ENCODE data around the gene CTNNBIP1.
"Not testable (repeated sequence)": the region's sequence is repeated elsewhere in the genome, so short reads cannot be mapped to it uniquely, and the experiment has no call there.

CTNNBIP1 gene

GRCh38 chr1:9805972-9806371 is 104.1 kb downstream of the CTNNBIP1 start:
- POLR2A ChIA-PET; H3K9me3 ChIP-seq (ENCODE audit: control insufficient read depth, insufficient read depth, low read depth, low read length); H3K36me3 ChIP-seq (ENCODE audit: control insufficient read depth in 2 of 2, insufficient read depth in 1 of 2, low read length in 2 of 2); H3K4me3 ChIP-seq (ENCODE audit: low read depth, low read length); H3K27ac ChIP-seq (ENCODE audit: extremely low read depth, low read depth, low read length): not testable (repeated sequence)
- peaks cover 27% of the 10 kb centered on the region for H3K4me1 ChIP-seq (ENCODE audit: control insufficient read depth, insufficient read depth, low read length)
- CTCF ChIA-PET: interaction anchor here (0.6 to 2.3 kb wide), 3 partner anchors 14 to 59 kb away, joined by 3 to 6 read pairs (median 3); no protein-coding TSS in a partner anchor
- TF ChIP-seq ZNF394 (tag by site-specific recombination; IDR thresholded peaks at IDR 0.05; ENCODE audit: borderline replicate concordance): peak; percentile 61; the same call in 1 of the 2 replicates
- TF ChIP-seq OSR2 (tag by site-specific recombination; IDR thresholded peaks at IDR 0.05): 0 out of 2 replicates have a peak, but pooled peaks have one; percentile 40
- TF ChIP-seq REST (tag by site-specific recombination; IDR thresholded peaks at IDR 0.05): peak; percentile 76

GRCh38 chr1:9805006-9805508 is 105.0 kb downstream of the CTNNBIP1 start:
- CTCF ChIA-PET: interaction anchor here (0.6 to 2.3 kb wide), 10 partner anchors 9 to 975 kb away, joined by 3 to 7 read pairs (median 4); no protein-coding TSS in a partner anchor
- no peaks in the 10 kb centered on the region for H3K36me3 ChIP-seq (ENCODE audit: control insufficient read depth in 2 of 2, insufficient read depth in 1 of 2, low read length in 2 of 2)
- peak overlapping the region; percentile 34; the same call in 1 of the 2 replicates for H3K27ac ChIP-seq (ENCODE audit: extremely low read depth, low read depth, low read length)
- no peak overlapping the region for H3K4me3 ChIP-seq (ENCODE audit: low read depth, low read length)
- H3K4me1 ChIP-seq (ENCODE audit: control insufficient read depth, insufficient read depth, low read length): peaks cover 27% of the 10 kb centered on the region
- no peaks in the 10 kb centered on the region for H3K9me3 ChIP-seq (ENCODE audit: control insufficient read depth, insufficient read depth, low read depth, low read length)
- POLR2A ChIA-PET: interaction anchor here (1.4 kb wide), 1 partner anchor 18 kb away, joined by 3 read pairs; no protein-coding TSS in a partner anchor
- TF ChIP-seq PRDM10 (tag by site-specific recombination; IDR thresholded peaks at IDR 0.05) (peak; percentile 53; the same call in 1 of the 2 replicates), GLIS1 (tag by site-specific recombination; IDR thresholded peaks at IDR 0.05) (peak; percentile 70), ZNF223 (tag by site-specific recombination; IDR thresholded peaks at IDR 0.05) (no peak), ZNF544 (tag by site-specific recombination; IDR thresholded peaks at IDR 0.05) (no peak), ZNF624 (tag by site-specific recombination; IDR thresholded peaks at IDR 0.05) (no peak), WT1 (tag by site-specific recombination; IDR thresholded peaks at IDR 0.05) (0 out of 2 replicates have a peak, but pooled peaks have one; percentile 44), PRDM1 (tag by site-specific recombination; IDR thresholded peaks at IDR 0.05) (peak; percentile 67), ZNF701 (tag by site-specific recombination; IDR thresholded peaks at IDR 0.05) (no peak), ZNF488 (tag by site-specific recombination; IDR thresholded peaks at IDR 0.05) (no peak), ZNF133 (tag by site-specific recombination; IDR thresholded peaks at IDR 0.05) (no peak), ZNF530 (tag by site-specific recombination; IDR thresholded peaks at IDR 0.05; ENCODE audit: low read depth) (no peak), ZNF10 (tag by site-specific recombination; IDR thresholded peaks at IDR 0.05) (no peak), ZNF777 (tag by site-specific recombination; IDR thresholded peaks at IDR 0.05; ENCODE audit: borderline replicate concordance) (no peak), TSHZ1 (tag by site-specific recombination; IDR thresholded peaks at IDR 0.05; ENCODE audit: borderline replicate concordance) (no peak), SP2 (tag by site-specific recombination; IDR thresholded peaks at IDR 0.05) (no peak), ZNF433 (tag by site-specific recombination; IDR thresholded peaks at IDR 0.05; ENCODE audit: low read depth) (no peak)
- TF ChIP-seq, protein P1, sequence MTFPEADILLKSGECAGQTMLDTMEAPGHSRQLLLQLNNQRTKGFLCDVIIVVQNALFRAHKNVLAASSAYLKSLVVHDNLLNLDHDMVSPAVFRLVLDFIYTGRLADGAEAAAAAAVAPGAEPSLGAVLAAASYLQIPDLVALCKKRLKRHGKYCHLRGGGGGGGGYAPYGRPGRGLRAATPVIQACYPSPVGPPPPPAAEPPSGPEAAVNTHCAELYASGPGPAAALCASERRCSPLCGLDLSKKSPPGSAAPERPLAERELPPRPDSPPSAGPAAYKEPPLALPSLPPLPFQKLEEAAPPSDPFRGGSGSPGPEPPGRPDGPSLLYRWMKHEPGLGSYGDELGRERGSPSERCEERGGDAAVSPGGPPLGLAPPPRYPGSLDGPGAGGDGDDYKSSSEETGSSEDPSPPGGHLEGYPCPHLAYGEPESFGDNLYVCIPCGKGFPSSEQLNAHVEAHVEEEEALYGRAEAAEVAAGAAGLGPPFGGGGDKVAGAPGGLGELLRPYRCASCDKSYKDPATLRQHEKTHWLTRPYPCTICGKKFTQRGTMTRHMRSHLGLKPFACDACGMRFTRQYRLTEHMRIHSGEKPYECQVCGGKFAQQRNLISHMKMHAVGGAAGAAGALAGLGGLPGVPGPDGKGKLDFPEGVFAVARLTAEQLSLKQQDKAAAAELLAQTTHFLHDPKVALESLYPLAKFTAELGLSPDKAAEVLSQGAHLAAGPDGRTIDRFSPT (tag by site-specific recombination; IDR thresholded peaks at IDR 0.05): no peak

All from HEK293 (cell line).